ENCODE data around the gene SLC13A5.

The SLC13A5 gene

DNA sequence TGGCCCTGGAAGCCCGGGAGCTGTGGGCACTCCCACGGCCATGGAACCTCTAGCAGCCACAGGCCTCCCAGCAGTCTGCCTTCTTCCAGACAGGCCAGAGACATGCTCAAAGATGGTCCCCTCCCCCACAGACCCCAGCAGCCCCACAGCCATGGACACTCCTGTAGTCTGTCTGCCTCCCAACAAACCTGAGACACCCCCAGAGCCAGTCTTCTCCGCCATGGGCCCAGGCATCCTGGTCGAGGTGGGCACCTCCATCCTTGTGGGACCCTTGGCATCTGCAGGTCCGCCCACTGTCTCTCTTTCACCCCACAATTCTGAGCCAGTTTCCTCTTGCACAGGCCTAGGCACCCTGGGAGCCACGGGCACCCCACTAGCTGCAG, 75.7 kb downstream of the SLC13A5 start:
- POLR2A ChIA-PET: no interaction called here
- Histone ChIP-seq H3K4me3 (ENCODE audit: low read depth, low read length) (no peak overlapping the region), H3K27ac (ENCODE audit: extremely low read depth, low read depth, low read length) (no peak overlapping the region), H3K4me1 (ENCODE audit: control insufficient read depth, insufficient read depth, low read length) (peaks cover 13% of the 10 kb centered on the region; the same call in 1 of the 2 replicates), H3K9me3 (ENCODE audit: control insufficient read depth, insufficient read depth, low read depth, low read length) (no peaks in the 10 kb centered on the region), H3K36me3 (ENCODE audit: control insufficient read depth in 2 of 2, insufficient read depth in 1 of 2, low read length in 2 of 2) (peaks cover 25 to 37% of the 10 kb centered on the region in 2 experiments)
- CTCF ChIA-PET: no interaction called here
- TF ChIP-seq ZNF433 (tag by site-specific recombination; IDR thresholded peaks at IDR 0.05; ENCODE audit: low read depth) (no peak), ZNF311 (tag by site-specific recombination; IDR thresholded peaks at IDR 0.05; ENCODE audit: borderline replicate concordance) (no peak), ZNF549 (tag by site-specific recombination; IDR thresholded peaks at IDR 0.05) (no peak), RBAK (tag by site-specific recombination; IDR thresholded peaks at IDR 0.05) (no peak), ZNF701 (tag by site-specific recombination; IDR thresholded peaks at IDR 0.05) (no peak), ZNF266 (tag by site-specific recombination; IDR thresholded peaks at IDR 0.05; ENCODE audit: low read depth) (no peak), ZNF707 (tag by site-specific recombination; IDR thresholded peaks at IDR 0.05) (no peak), ZNF394 (tag by site-specific recombination; IDR thresholded peaks at IDR 0.05; ENCODE audit: borderline replicate concordance) (no peak), ZNF654 (tag by site-specific recombination; IDR thresholded peaks at IDR 0.05; ENCODE audit: low read depth) (no peak), ZNF518A (tag by site-specific recombination; conservative IDR thresholded peaks at IDR 0.05; ENCODE audit: low read depth) (no peak), ZEB2 (tag by site-specific recombination; IDR thresholded peaks at IDR 0.05) (no peak), ZNF600 (tag by site-specific recombination; IDR thresholded peaks at IDR 0.05) (no peak), ZNF664 (tag by site-specific recombination; IDR thresholded peaks at IDR 0.05) (no peak), ZSCAN18 (tag by site-specific recombination; IDR thresholded peaks at IDR 0.05) (no peak), FEZF1 (tag by site-specific recombination; IDR thresholded peaks at IDR 0.05) (no peak), ZNF521 (tag by site-specific recombination; IDR thresholded peaks at IDR 0.05) (no peak), ZFP41 (tag by site-specific recombination; IDR thresholded peaks at IDR 0.05; ENCODE audit: borderline replicate concordance) (no peak), ZNF449 (tag by site-specific recombination; IDR thresholded peaks at IDR 0.05) (no peak), SP3 (tag by site-specific recombination; IDR thresholded peaks at IDR 0.05) (no peak)

All from HEK293 (cell line).